Stimulated activated CD4-positive, alpha-beta T cell treated with anti-CD3 and anti-CD28 coated beads, Interleukin-12 subunit alpha, Interleukin-12 subunit beta, amount 100 ng/mL, for 48 hours (primary cell): ENCODE results near the gene SIMC1.
"Not testable (repeated sequence)": the region's sequence is repeated elsewhere in the genome, so short reads cannot be mapped to it uniquely, and the experiment has no call there.

Source experiments
- DNase-seq, 3 donors: peaks; one replicate each; pipeline ENCODE4 v3.0.0-alpha.2; 2020; ENCODE audit warnings: low read depth in 2 of 3, low spot score in 1 of 3

The SIMC1 gene

GRCh38 chr5:176290057-176290840 lies 52.0 kb downstream of the SIMC1 start:
- not testable (repeated sequence) for DNase-seq

- DNase-seq: not testable (repeated sequence)
Measured at GRCh38 chr5:176305356-176305755, 67.1 kb downstream of the SIMC1 start.

GRCh38 chr5:176317534-176318374 lies 79.5 kb downstream of the SIMC1 start:
- DNase-seq: no peak

- DNase-seq: no peak
Measured at GRCh38 chr5:176319827-176320554, 81.8 kb downstream of the SIMC1 start.

- no peak for DNase-seq
Measured at GRCh38 chr5:176320577-176320976, 82.4 kb downstream of the SIMC1 start.

GRCh38 chr5:176334031-176334770 lies 96.0 kb downstream of the SIMC1 start:
- no peak for DNase-seq

- no peak for DNase-seq
Measured at GRCh38 chr5:176337913-176338312, 99.7 kb downstream of the SIMC1 start.

- no peak for DNase-seq
Measured at GRCh38 chr5:176339304-176339703, 101.1 kb downstream of the SIMC1 start.

GRCh38 chr5:176341325-176342157 lies 103.3 kb downstream of the SIMC1 start:
- no peak for DNase-seq

GRCh38 chr5:176342158-176342483 lies 103.9 kb downstream of the SIMC1 start:
- DNase-seq: no peak

GRCh38 chr5:176342766-176343458 lies 104.7 kb downstream of the SIMC1 start:
- no peak for DNase-seq

- DNase-seq: no peak
Measured at GRCh38 chr5:176350416-176350815, 112.2 kb downstream of the SIMC1 start.

GRCh38 chr5:176352116-176352878 lies 114.1 kb downstream of the SIMC1 start:
- no peak for DNase-seq

GRCh38 chr5:176353533-176353932 lies 115.3 kb downstream of the SIMC1 start:
- no peak for DNase-seq

- no peak for DNase-seq
Measured at GRCh38 chr5:176355400-176356178, 117.4 kb downstream of the SIMC1 start.

GRCh38 chr5:176356179-176356566 lies 117.9 kb downstream of the SIMC1 start:
- no peak for DNase-seq

- DNase-seq: no peak
Measured at GRCh38 chr5:176359658-176360057, 121.4 kb downstream of the SIMC1 start.

- DNase-seq: no peak
Measured at GRCh38 chr5:176360894-176361436, 122.7 kb downstream of the SIMC1 start.
